Measurements from ENCODE around the gene RBM7. TPM values are rescaled to one million over a fixed set of nuclear protein-coding genes. Genes with fewer than 3 reads are reported as not detected.

The RBM7 gene
- total RNA-seq, 4 donors from 2014 or later = 13.7 to 28.0 (median 17.6) TPM

GRCh38 chr11:114392735-114393667 lies 7.5 kb upstream of the RBM7 start:
- WGBS = 85% methylated on average over 4 of the region's 4 CpGs
- intact Hi-C loops (cut with DNase I) = no loop called here

GRCh38 chr11:114395736-114396135 lies 4.7 kb upstream of the RBM7 start:
- Histone ChIP-seq H3K27ac (replicated peaks in 1 of 4) (no peak overlapping the region), H3K4me1 (peaks cover 13 to 26% (median 20%) of the 10 kb centered on the region in 4 donors), H3K36me3 (no peaks in the 10 kb centered on the region), H3K27me3 (peaks cover 0 to 3% (median 0%) of the 10 kb centered on the region in 4 donors), H3K9me3 (no peaks in the 10 kb centered on the region), H3K4me3 (no peak overlapping the region)
- no peak for DNase-seq (ENCODE audit: extremely low spot score)
- TF ChIP-seq POLR2AphosphoS5 (IDR thresholded peaks at IDR 0.05) = no peak
- TF ChIP-seq EP300 (IDR thresholded peaks at IDR 0.05) = no peak
- TF ChIP-seq POLR2A (IDR thresholded peaks at IDR 0.05; ENCODE audit: low read depth) = no peak
- TF ChIP-seq CTCF (IDR thresholded peaks at IDR 0.05) = no peak
- intact Hi-C loops (cut with DNase I) = no loop called here
- 67% methylated on average over 2 of the region's 3 CpGs for WGBS

More at GRCh38 chr11:114392735-114393667, 7.5 kb upstream of the RBM7 start:
- Histone ChIP-seq H3K36me3 (no peaks in the 10 kb centered on the region), H3K9me3 (no peaks in the 10 kb centered on the region), H3K4me1 (peaks cover 0 to 6% (median 6%) of the 10 kb centered on the region in 4 donors), H3K27ac (replicated peaks in 1 of 4) (no peak overlapping the region), H3K4me3 (no peak overlapping the region), H3K27me3 (peaks cover 0 to 3% (median 0%) of the 10 kb centered on the region in 4 donors)
- no peak for DNase-seq (ENCODE audit: extremely low spot score)
- no peak for TF ChIP-seq CTCF (IDR thresholded peaks at IDR 0.05)
- TF ChIP-seq POLR2AphosphoS5 (IDR thresholded peaks at IDR 0.05) = no peak
- TF ChIP-seq POLR2A (IDR thresholded peaks at IDR 0.05; ENCODE audit: low read depth) = no peak
- no peak for TF ChIP-seq EP300 (IDR thresholded peaks at IDR 0.05)

- DNase-seq (ENCODE audit: extremely low spot score) = no peak
- intact Hi-C loops (cut with DNase I) = no loop called here
- Histone ChIP-seq H3K4me3 (no peak overlapping the region), H3K36me3 (no peaks in the 10 kb centered on the region), H3K27ac (replicated peaks in 1 of 4) (no peak overlapping the region), H3K4me1 (peaks cover 13 to 34% (median 27%) of the 10 kb centered on the region in 4 donors), H3K27me3 (no peaks in the 10 kb centered on the region), H3K9me3 (no peaks in the 10 kb centered on the region)
- no peak for TF ChIP-seq CTCF (IDR thresholded peaks at IDR 0.05)
- TF ChIP-seq EP300 (IDR thresholded peaks at IDR 0.05) = no peak
- no peak for TF ChIP-seq POLR2A (IDR thresholded peaks at IDR 0.05; ENCODE audit: low read depth)
- no peak for TF ChIP-seq POLR2AphosphoS5 (IDR thresholded peaks at IDR 0.05)
Observed at GRCh38 chr11:114396916-114397315, 3.5 kb upstream of the RBM7 start.

- H3K4me1 ChIP-seq = peaks cover 15 to 40% (median 32%) of the 10 kb centered on the region in 4 donors
- H3K27ac ChIP-seq (replicated peaks in 1 of 4) = no peak overlapping the region
- no peak overlapping the region for H3K4me3 ChIP-seq
- no peak for DNase-seq (ENCODE audit: extremely low spot score)
- intact Hi-C loops (cut with DNase I) = no loop called here
- no peaks in the 10 kb centered on the region for H3K36me3 ChIP-seq
- 64% methylated on average over 2 of the region's 2 CpGs for WGBS
- TF ChIP-seq EP300 (IDR thresholded peaks at IDR 0.05) (no peak), POLR2A (IDR thresholded peaks at IDR 0.05; ENCODE audit: low read depth) (no peak), CTCF (IDR thresholded peaks at IDR 0.05) (no peak), POLR2AphosphoS5 (IDR thresholded peaks at IDR 0.05) (no peak)
- H3K9me3 ChIP-seq = no peaks in the 10 kb centered on the region
- H3K27me3 ChIP-seq = no peaks in the 10 kb centered on the region
Observed at GRCh38 chr11:114397349-114397982, 3.0 kb upstream of the RBM7 start.

All from esophagus muscularis mucosa (tissue), 4 donors.